NCI-H1930 (cell line): ENCODE data around the gene HTR3E.

ENCODE experiments used
- DNase-seq, 2 experiments: peaks; one replicate each; lab custom pipeline; 2025; lab: John Stamatoyannopoulos, UW

Gene HTR3E

GRCh38 chr3:184155644-184156521 is 59.0 kb downstream of the HTR3E start:
- DNase-seq: no peak

GRCh38 chr3:184156522-184156955 is 59.7 kb downstream of the HTR3E start:
- DNase-seq: no peak
